GM12878 (cell line): ENCODE measurements around the gene HK2.

Source experiments
- HSF1 ChIP-seq: fragments of 150-350 bp; IDR thresholded peaks from 2 replicates; pipeline ENCODE4 v1.6.1; 2014; ENCODE audit warnings: mild to moderate bottlenecking, low read depth, low read length
- NR2C1 ChIP-seq: fragments of 450-650 bp; IDR thresholded peaks from 2 replicates; pipeline ENCODE4 v1.6.1; 2017; ENCODE audit warnings: antibody characterized with exemption, mild to moderate bottlenecking, moderate library complexity
- POLR2A ChIP-seq: IDR thresholded peaks from 2 replicates; pipeline ENCODE4 v1.6.1; 2011; ENCODE audit warnings: low read depth, mild to moderate bottlenecking, low read length
- RCOR1 ChIP-seq: conservative IDR thresholded peaks from 2 replicates; pipeline ENCODE4 v1.6.1; 2012; ENCODE audit warnings: low read depth, low read length, improper control_type of control experiment
- SIN3A ChIP-seq: IDR thresholded peaks from 2 replicates; pipeline ENCODE4 v1.6.1; 2012; ENCODE audit warnings: low read depth, low read length, improper control_type of control experiment
- TBL1XR1 ChIP-seq: IDR thresholded peaks from 2 replicates; pipeline ENCODE4 v1.6.1; 2012; ENCODE audit warnings: low read depth, low read length, improper control_type of control experiment
- TF ChIP-seq, protein P1 (sequence below), 3 experiments: IDR thresholded peaks in 2 of 3; conservative IDR thresholded peaks in 1 of 3; 2 replicates each; pipeline ENCODE4 v1.5.1; 2011; ENCODE audit warnings: low read depth in 3 of 3, low read length in 3 of 3, mild to moderate bottlenecking in 3 of 3, control low read depth in 2 of 3, moderate library complexity in 2 of 3, inconsistent platforms in 1 of 3, mixed read lengths in 1 of 3; ENCODE audit not compliant: control insufficient read depth in 2 of 3, insufficient read depth in 1 of 3; ENCODE audit errors: extremely low read depth in 1 of 3

GRCh38 chr2:74873012-74873665 is 39.2 kb downstream of the HK2 start:
- TF ChIP-seq SIN3A (no peak), HSF1 (no peak), TBL1XR1 (no peak), NR2C1 (no peak), POLR2A (no peak), RCOR1 (no peak)
- TF ChIP-seq, protein P1, sequence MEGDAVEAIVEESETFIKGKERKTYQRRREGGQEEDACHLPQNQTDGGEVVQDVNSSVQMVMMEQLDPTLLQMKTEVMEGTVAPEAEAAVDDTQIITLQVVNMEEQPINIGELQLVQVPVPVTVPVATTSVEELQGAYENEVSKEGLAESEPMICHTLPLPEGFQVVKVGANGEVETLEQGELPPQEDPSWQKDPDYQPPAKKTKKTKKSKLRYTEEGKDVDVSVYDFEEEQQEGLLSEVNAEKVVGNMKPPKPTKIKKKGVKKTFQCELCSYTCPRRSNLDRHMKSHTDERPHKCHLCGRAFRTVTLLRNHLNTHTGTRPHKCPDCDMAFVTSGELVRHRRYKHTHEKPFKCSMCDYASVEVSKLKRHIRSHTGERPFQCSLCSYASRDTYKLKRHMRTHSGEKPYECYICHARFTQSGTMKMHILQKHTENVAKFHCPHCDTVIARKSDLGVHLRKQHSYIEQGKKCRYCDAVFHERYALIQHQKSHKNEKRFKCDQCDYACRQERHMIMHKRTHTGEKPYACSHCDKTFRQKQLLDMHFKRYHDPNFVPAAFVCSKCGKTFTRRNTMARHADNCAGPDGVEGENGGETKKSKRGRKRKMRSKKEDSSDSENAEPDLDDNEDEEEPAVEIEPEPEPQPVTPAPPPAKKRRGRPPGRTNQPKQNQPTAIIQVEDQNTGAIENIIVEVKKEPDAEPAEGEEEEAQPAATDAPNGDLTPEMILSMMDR (IDR thresholded peaks at IDR 0.05 in 2 of 3, conservative IDR thresholded peaks at IDR 0.05 in 1 of 3; ENCODE audit: control insufficient read depth in 2 of 3, extremely low read depth in 1 of 3, insufficient read depth in 1 of 3, low read depth in 3 of 3, low read length in 3 of 3) = no peak
